ENCODE data around the gene TPRN. TPM values are rescaled to one million over a fixed set of nuclear protein-coding genes. Genes with fewer than 3 reads are reported as not detected.

Gene TPRN
- total and polyA plus RNA-seq, 8 donors: 6.7 to 21.7 (median 11.1) TPM

- H3K27ac ChIP-seq: no peak overlapping the region
- DNase-seq (no peak), ATAC-seq (peak; percentile 76)
- intact Hi-C loops (cut with DNase I): no loop called here
- H3K27me3 ChIP-seq: peaks cover 35 to 76% of the 10 kb centered on the region in 2 donors
- TF ChIP-seq CTCF (IDR thresholded peaks at IDR 0.05): no peak
- no peaks in the 10 kb centered on the region for H3K9me3 ChIP-seq
- H3K4me3 ChIP-seq: no peak overlapping the region
- no peaks in the 10 kb centered on the region for H3K36me3 ChIP-seq
- H3K4me1 ChIP-seq: peaks cover 0 to 9% of the 10 kb centered on the region in 2 donors
Observed at GRCh38 chr9:137156567-137157375, 43.8 kb downstream of the TPRN start.

- no peak for ATAC-seq
- H3K27me3 ChIP-seq: peaks cover 5 to 48% of the 10 kb centered on the region in 2 donors
- H3K27ac ChIP-seq: no peak overlapping the region
- no peaks in the 10 kb centered on the region for H3K9me3 ChIP-seq
- H3K4me1 ChIP-seq: peaks cover 0 to 7% of the 10 kb centered on the region in 2 donors
- no peak for TF ChIP-seq CTCF (IDR thresholded peaks at IDR 0.05)
- no peaks in the 10 kb centered on the region for H3K36me3 ChIP-seq
- intact Hi-C loops (cut with DNase I): no loop called here
- DNase-seq: no peak
- H3K4me3 ChIP-seq: no peak overlapping the region
Observed at GRCh38 chr9:137152844-137153405, 47.6 kb downstream of the TPRN start.

- DNase-seq (peak in 2 of 4 donors; percentile 49 to 57), ATAC-seq (peak; percentile 61)
- Histone ChIP-seq H3K27me3 (peaks cover 0 to 48% of the 10 kb centered on the region in 2 donors), H3K9me3 (no peaks in the 10 kb centered on the region), H3K4me1 (no peaks in the 10 kb centered on the region), H3K36me3 (no peaks in the 10 kb centered on the region), H3K4me3 (no peak overlapping the region), H3K27ac (no peak overlapping the region)
- intact Hi-C loops (cut with DNase I): no loop called here
- TF ChIP-seq CTCF (IDR thresholded peaks at IDR 0.05): no peak
Observed at GRCh38 chr9:137150617-137151457, 49.7 kb downstream of the TPRN start.

GRCh38 chr9:137149942-137150616 lies 50.5 kb downstream of the TPRN start:
- H3K9me3 ChIP-seq: no peaks in the 10 kb centered on the region
- H3K27ac ChIP-seq: no peak overlapping the region
- DNase-seq (peak in 1 of 4 donors; percentile 39), ATAC-seq (no peak)
- no peaks in the 10 kb centered on the region for H3K36me3 ChIP-seq
- intact Hi-C loops (cut with DNase I): no loop called here
- peaks cover 0 to 45% of the 10 kb centered on the region in 2 donors for H3K27me3 ChIP-seq
- no peaks in the 10 kb centered on the region for H3K4me1 ChIP-seq
- TF ChIP-seq CTCF (IDR thresholded peaks at IDR 0.05): no peak
- no peak overlapping the region for H3K4me3 ChIP-seq
